ENCODE results near the gene XCL1. TPM values are rescaled to one million over a fixed set of nuclear protein-coding genes. Genes with fewer than 3 reads are reported as not detected.

XCL1 gene
- total RNA-seq, 8 experiments from 2014 or later: 0.19 to 0.38 (median 0.24) TPM; not detected in 4

DNA sequence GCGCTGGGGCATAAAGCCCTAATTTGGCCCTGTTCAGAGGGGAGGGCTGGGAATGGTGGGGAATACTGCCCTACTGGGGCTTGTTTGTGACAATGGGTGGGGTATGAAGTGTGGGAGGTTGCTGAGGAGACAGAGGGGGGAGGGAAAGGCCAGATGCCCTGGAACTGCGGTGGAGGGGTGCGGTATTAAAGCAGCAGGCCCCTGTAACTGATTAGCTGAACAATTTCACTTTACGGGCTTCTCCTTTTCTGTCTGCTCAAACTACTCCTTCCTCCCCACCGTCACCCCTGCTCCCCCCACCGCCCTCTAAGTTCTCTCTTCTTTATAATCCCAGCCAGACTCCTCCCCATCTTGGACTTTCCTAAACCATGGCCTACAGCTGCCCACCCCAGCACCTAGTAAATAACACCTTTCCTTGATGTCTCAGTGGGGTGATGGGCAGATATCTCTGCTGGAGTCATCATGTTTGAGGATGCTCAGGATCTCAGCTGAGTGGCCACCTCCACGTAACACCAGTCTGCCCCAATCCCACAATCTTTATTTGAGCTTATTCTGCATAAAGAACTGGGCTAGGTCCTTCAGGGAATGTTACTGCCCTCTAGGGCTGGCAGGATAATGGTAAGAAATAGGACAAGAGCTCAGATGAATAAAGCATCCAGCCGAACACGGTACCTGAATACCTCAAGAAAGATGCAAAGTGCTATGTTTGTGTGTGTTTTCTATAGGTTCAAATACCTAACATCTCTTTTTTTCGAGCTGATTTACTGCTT lies 33.5 kb downstream of the XCL1 start:
- in situ Hi-C loops (cut with MboI; ENCODE audit: low pct_unique_long_range_greater_than_20kb in 2 of 9, low sequenced_read_pairs in 9 of 9, unreplicated experiment in 9 of 9): loop anchor here (10.0 to 25.0 kb wide), 7 partner anchors 502 to 927 kb away; partner anchors contain the start of genes ATP1B1 (in 5 of the 9), BLZF1 (in 2 of the 9) and NME7 (in 2 of the 9)

DNA sequence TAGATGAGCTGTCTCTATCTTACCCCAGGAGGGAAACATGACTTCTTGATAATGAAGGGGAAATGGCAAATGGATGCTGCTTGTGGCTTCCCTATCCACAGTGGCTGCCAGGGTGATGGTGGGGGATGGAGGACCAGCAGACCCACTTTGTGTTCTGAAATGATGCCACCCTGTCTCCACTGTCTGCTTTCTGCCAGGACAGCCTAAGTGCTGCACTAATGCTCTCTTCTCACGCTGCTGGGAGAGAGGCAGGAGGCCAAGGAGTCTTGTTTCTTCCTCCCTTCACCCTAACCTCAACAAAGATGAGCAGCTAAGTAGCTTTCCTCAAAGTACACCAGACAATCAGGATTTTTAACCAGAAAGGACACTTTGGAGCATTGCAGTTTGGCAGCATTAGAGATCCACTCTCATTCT lies 36.6 kb downstream of the XCL1 start:
- in situ Hi-C loops (cut with MboI; ENCODE audit: low pct_unique_long_range_greater_than_20kb in 2 of 9, low sequenced_read_pairs in 9 of 9, unreplicated experiment in 9 of 9): loop anchor here (25.0 kb wide), 5 partner anchors 499 to 924 kb away; partner anchors contain the start of genes ATP1B1 (in 5 of the 9), BLZF1 (in 2 of the 9) and NME7 (in 2 of the 9)
- WGBS, 10 experiments: 50 to 80% (median 71%) methylated on average over 1 of the region's 1 CpG; no CpG with 5 or more reads in 7 of the 10 experiments
- no peak overlapping the region for H3K4me3 ChIP-seq
- peaks cover 58 to 68% of the 10 kb centered on the region in 2 donors for H3K4me1 ChIP-seq (replicated peaks in 1 of 2)
- H3K27ac ChIP-seq: peak overlapping the region; percentile 71 to 79
- no peak for ATAC-seq (replicated peaks in 6 of 8)

More for the DNA sequence above, 33.5 kb downstream of the XCL1 start:
- Histone ChIP-seq H3K4me3 (no peak overlapping the region), H3K4me1 (replicated peaks in 1 of 2) (peaks cover 50 to 59% of the 10 kb centered on the region in 2 donors), H3K27ac (peak overlapping the region; percentile 68)
- peak in 1 of 8 experiments; percentile 32 for ATAC-seq (replicated peaks in 6 of 8)
- 65 to 100% (median 81%) methylated on average over 1 to 4 of the region's 10 CpGs; no CpG with 5 or more reads in 2 of the 10 experiments for WGBS, 10 experiments

- H3K27ac ChIP-seq: peak overlapping the region; percentile 65 to 73
- peaks cover 57 to 63% of the 10 kb centered on the region in 2 donors for H3K4me1 ChIP-seq (replicated peaks in 1 of 2)
- WGBS, 10 experiments: 0 to 50% (median 0%) methylated on average over 1 to 6 of the region's 8 CpGs; no CpG with 5 or more reads in 4 of the 10 experiments
- in situ Hi-C loops (cut with MboI; ENCODE audit: low pct_unique_long_range_greater_than_20kb in 2 of 9, low sequenced_read_pairs in 9 of 9, unreplicated experiment in 9 of 9): loop anchor here (25.0 kb wide), 5 partner anchors 499 to 924 kb away; partner anchors contain the start of genes ATP1B1 (in 5 of the 9), BLZF1 (in 2 of the 9) and NME7 (in 2 of the 9)
- H3K4me3 ChIP-seq: peak overlapping the region in 3 of 5 donors; percentile 1 to 10 (median 3)
- ATAC-seq (replicated peaks in 6 of 8): peak; percentile 32 to 92 (median 89)
These were observed 37.4 kb downstream of the XCL1 start for GRCh38 chr1:168613691-168614231.

DNA sequence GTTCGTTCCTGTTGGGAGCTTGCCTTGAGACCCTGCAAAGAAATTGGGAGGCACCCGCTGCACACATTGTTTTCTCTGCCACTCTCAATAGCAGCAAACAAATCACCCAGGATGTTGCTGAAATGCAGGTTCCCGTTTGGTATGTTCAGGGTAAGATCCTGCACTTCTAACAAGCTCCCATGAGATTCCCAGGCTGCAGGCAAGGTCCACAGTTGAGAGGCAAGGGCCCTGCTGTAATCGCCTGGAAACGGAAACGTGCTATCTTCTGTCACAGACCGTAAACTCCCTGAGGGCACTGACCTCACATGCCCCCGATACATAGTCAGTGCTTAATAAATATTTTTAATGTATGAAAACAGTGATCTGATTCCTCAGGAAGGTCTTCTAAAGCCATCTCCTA lies 37.8 kb downstream of the XCL1 start:
- H3K4me1 ChIP-seq (replicated peaks in 1 of 2): peaks cover 52 to 58% of the 10 kb centered on the region in 2 donors
- peak in 5 of 8 experiments; percentile 3 to 21 (median 18) for ATAC-seq (replicated peaks in 6 of 8)
- in situ Hi-C loops (cut with MboI; ENCODE audit: low pct_unique_long_range_greater_than_20kb in 2 of 9, low sequenced_read_pairs in 9 of 9, unreplicated experiment in 9 of 9): loop anchor here (25.0 kb wide), 5 partner anchors 498 to 923 kb away; partner anchors contain the start of genes ATP1B1 (in 5 of the 9), BLZF1 (in 2 of the 9) and NME7 (in 2 of the 9)
- H3K4me3 ChIP-seq: peak overlapping the region in 3 of 5 donors; percentile 1 to 10 (median 3)
- WGBS, 10 experiments: 31 to 92% (median 40%) methylated on average over 5 to 7 of the region's 8 CpGs; no CpG with 5 or more reads in 4 of the 10 experiments
- H3K27ac ChIP-seq: peak overlapping the region; percentile 65 to 73

DNA sequence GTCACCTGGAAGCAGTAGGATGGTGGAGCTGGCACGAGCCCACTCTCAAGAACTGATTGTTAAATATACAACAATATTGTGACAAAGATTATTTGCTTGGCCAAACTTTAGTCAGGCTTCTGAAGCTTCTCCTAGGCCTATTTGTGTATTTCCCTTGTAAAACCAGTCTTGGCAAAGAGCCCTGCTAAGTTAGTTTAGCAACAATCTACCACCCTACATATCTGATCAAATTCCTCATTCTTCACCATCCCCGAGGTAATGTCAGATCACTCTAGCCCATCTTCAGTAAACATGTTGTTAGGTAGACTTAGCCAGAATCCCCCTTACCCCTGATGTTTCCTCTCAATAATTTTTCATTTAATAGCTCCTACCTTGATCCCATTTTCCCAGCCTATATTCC lies 39.6 kb downstream of the XCL1 start:
- in situ Hi-C loops (cut with MboI; ENCODE audit: low pct_unique_long_range_greater_than_20kb in 2 of 9, low sequenced_read_pairs in 9 of 9, unreplicated experiment in 9 of 9): loop anchor here (25.0 kb wide), 5 partner anchors 496 to 921 kb away; partner anchors contain the start of genes ATP1B1 (in 5 of the 9), BLZF1 (in 2 of the 9) and NME7 (in 2 of the 9)
- no peak for ATAC-seq (replicated peaks in 6 of 8)
- 47 to 100% (median 81%) methylated on average over 1 to 2 of the region's 2 CpGs; no CpG with 5 or more reads in 2 of the 10 experiments for WGBS, 10 experiments
- Histone ChIP-seq H3K27ac (no peak overlapping the region), H3K4me3 (no peak overlapping the region), H3K4me1 (replicated peaks in 1 of 2) (peaks cover 38 to 44% of the 10 kb centered on the region in 2 donors)

DNA sequence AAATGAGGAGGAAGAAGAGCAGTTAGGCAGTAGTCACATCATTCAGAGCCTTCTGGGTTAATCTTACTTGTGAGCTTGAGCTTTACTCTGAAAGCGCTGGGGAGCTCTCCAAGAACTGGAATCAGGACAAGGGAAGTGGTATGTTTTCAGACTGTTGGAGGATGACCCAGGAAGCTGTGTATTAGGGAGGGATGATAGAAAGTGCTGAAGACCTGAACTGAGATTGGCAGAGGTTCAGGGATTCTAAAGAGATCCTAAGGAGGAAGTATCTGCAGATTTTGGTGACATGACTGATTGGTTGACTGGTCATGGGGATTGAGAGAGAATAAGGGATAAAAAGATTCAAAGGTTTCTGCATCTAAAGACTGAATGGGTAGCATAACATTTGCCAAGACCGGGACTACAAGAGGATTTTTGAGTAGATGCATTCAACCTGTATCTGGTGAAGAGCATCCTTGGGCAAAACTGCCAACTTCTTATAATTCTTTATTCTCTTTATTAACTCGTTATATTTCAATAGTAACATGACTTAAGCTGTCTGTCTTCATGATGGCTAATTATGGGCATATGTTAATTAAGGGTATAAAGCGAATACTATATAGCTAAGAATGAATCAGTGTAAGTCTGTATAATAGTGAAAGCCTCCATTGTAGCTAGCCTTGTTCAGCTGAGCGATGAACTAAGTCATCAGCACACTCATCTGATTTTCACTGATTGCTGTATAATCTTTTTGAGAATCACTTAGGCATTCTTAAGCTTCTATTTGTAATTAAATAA lies 41.8 kb downstream of the XCL1 start:
- Histone ChIP-seq H3K27ac (no peak overlapping the region), H3K4me3 (no peak overlapping the region), H3K4me1 (replicated peaks in 1 of 2) (peaks cover 25 to 26% of the 10 kb centered on the region in 2 donors)
- in situ Hi-C loops (cut with MboI; ENCODE audit: low pct_unique_long_range_greater_than_20kb in 2 of 9, low sequenced_read_pairs in 9 of 9, unreplicated experiment in 9 of 9): loop anchor here (25.0 kb wide), 5 partner anchors 494 to 919 kb away; partner anchors contain the start of genes ATP1B1 (in 5 of the 9), BLZF1 (in 2 of the 9) and NME7 (in 2 of the 9)
- WGBS, 10 experiments: 51 to 100% (median 84%) methylated on average over 1 to 5 of the region's 5 CpGs
- ATAC-seq (replicated peaks in 6 of 8): no peak

- in situ Hi-C loops (cut with MboI; ENCODE audit: low pct_unique_long_range_greater_than_20kb in 2 of 9, low sequenced_read_pairs in 9 of 9, unreplicated experiment in 9 of 9): loop anchor here (25.0 kb wide), 5 partner anchors 493 to 918 kb away; partner anchors contain the start of genes ATP1B1 (in 5 of the 9), BLZF1 (in 2 of the 9) and NME7 (in 2 of the 9)
- no peak overlapping the region for H3K27ac ChIP-seq
- ATAC-seq (replicated peaks in 6 of 8): no peak
- 63 to 100% (median 80%) methylated on average over 1 to 2 of the region's 2 CpGs for WGBS, 10 experiments
- H3K4me1 ChIP-seq (replicated peaks in 1 of 2): peaks cover 19 to 22% of the 10 kb centered on the region in 2 donors
- H3K4me3 ChIP-seq: no peak overlapping the region
These were observed 42.5 kb downstream of the XCL1 start for GRCh38 chr1:168618886-168619285.

- in situ Hi-C loops (cut with MboI; ENCODE audit: low pct_unique_long_range_greater_than_20kb in 2 of 9, low sequenced_read_pairs in 9 of 9, unreplicated experiment in 9 of 9): loop anchor here (25.0 kb wide), 5 partner anchors 491 to 916 kb away; partner anchors contain the start of genes ATP1B1 (in 5 of the 9), BLZF1 (in 2 of the 9) and NME7 (in 2 of the 9)
- no peak overlapping the region for H3K4me3 ChIP-seq
- no peak overlapping the region for H3K27ac ChIP-seq
These were observed 45.0 kb downstream of the XCL1 start for GRCh38 chr1:168621356-168621755.

GRCh38 chr1:168623003-168623828 lies 46.8 kb downstream of the XCL1 start:
- peak in 7 of 8 experiments; percentile 9 to 99 (median 49) for ATAC-seq (replicated peaks in 6 of 8)
- H3K4me3 ChIP-seq: no peak overlapping the region
- H3K27ac ChIP-seq: no peak overlapping the region
- in situ Hi-C loops (cut with MboI; ENCODE audit: low pct_unique_long_range_greater_than_20kb in 2 of 9, low sequenced_read_pairs in 9 of 9, unreplicated experiment in 9 of 9): loop anchor here (25.0 kb wide), 5 partner anchors 489 to 914 kb away; partner anchors contain the start of genes ATP1B1 (in 5 of the 9), BLZF1 (in 2 of the 9) and NME7 (in 2 of the 9)
- H3K4me1 ChIP-seq (replicated peaks in 1 of 2): peaks cover 0 to 4% of the 10 kb centered on the region in 2 donors
- 30 to 100% (median 86%) methylated on average over 3 to 8 of the region's 8 CpGs for WGBS, 10 experiments

More at GRCh38 chr1:168621356-168621755, 45.0 kb downstream of the XCL1 start:
- 17 to 100% (median 91%) methylated on average over 1 of the region's 1 CpG; no CpG with 5 or more reads in 3 of the 10 experiments for WGBS, 10 experiments
- peaks cover 0 to 4% of the 10 kb centered on the region in 2 donors for H3K4me1 ChIP-seq (replicated peaks in 1 of 2)
- ATAC-seq (replicated peaks in 6 of 8): peak in 1 of 8 experiments; percentile 15

DNA sequence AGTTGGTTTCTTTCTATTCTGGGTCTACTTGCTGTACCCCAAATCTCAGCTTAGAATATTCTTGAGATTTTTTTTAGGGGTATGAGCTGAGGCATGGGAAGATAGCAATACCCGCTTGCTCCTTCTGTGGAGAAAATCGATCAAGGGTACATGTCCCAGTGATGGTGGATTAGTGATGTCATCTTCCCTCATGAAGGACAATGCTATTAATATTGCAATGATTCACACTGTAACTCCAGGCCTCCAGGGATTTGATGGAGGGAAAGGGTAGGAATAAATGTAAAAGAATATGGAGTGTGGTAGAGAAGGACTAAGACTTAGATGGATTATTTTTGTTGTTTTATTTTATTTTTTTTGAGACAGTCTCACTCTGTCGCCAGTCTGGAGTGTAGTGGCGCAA lies 47.4 kb downstream of the XCL1 start:
- peaks cover 0 to 4% of the 10 kb centered on the region in 2 donors for H3K4me1 ChIP-seq (replicated peaks in 1 of 2)
- H3K4me3 ChIP-seq: no peak overlapping the region
- 79 to 100% (median 95%) methylated on average over 2 to 4 of the region's 4 CpGs; no CpG with 5 or more reads in 3 of the 10 experiments for WGBS, 10 experiments
- ATAC-seq (replicated peaks in 6 of 8): peak in 5 of 8 experiments; percentile 57 to 77 (median 77)
- in situ Hi-C loops (cut with MboI; ENCODE audit: low pct_unique_long_range_greater_than_20kb in 2 of 9, low sequenced_read_pairs in 9 of 9, unreplicated experiment in 9 of 9): loop anchor here (25.0 kb wide), 5 partner anchors 488 to 913 kb away; partner anchors contain the start of genes ATP1B1 (in 5 of the 9), BLZF1 (in 2 of the 9) and NME7 (in 2 of the 9)
- no peak overlapping the region for H3K27ac ChIP-seq

DNA sequence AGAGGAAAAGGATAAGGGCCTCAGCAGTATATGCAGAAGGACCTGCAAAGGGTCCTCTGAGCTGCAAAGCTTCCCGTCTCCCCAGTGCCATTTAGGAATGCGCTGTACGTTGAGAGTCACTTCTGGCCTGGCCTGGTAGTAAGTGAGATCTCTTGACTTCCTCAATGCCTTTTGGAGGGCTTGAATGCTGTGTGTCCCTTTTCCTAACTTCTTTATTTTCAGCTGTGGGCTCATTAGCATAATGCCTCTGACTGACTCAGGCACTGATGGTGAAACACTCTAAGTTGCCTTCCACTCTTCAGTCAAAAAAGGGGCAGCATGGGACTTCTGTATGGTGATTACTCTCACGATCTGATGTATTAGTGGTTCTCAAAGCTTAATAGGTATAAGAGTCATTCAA lies 49.9 kb downstream of the XCL1 start:
- Histone ChIP-seq H3K27ac (no peak overlapping the region), H3K4me1 (replicated peaks in 1 of 2) (peaks cover 0 to 3% of the 10 kb centered on the region in 2 donors), H3K4me3 (no peak overlapping the region)
- in situ Hi-C loops (cut with MboI; ENCODE audit: low pct_unique_long_range_greater_than_20kb in 2 of 9, low sequenced_read_pairs in 9 of 9, unreplicated experiment in 9 of 9): no loop called here
- peak in 2 of 8 experiments; percentile 13 to 15 for ATAC-seq (replicated peaks in 6 of 8)
- WGBS, 10 experiments: 67 to 100% (median 82%) methylated on average over 1 to 4 of the region's 4 CpGs; no CpG with 5 or more reads in 2 of the 10 experiments

All from motor neuron (in vitro differentiated cells).